GDM1 (cell line): ENCODE results near the gene RNGTT.

Experiments
- DNase-seq: peaks from one replicate; lab custom pipeline; 2025; lab: John Stamatoyannopoulos, UW

Gene RNGTT

DNA sequence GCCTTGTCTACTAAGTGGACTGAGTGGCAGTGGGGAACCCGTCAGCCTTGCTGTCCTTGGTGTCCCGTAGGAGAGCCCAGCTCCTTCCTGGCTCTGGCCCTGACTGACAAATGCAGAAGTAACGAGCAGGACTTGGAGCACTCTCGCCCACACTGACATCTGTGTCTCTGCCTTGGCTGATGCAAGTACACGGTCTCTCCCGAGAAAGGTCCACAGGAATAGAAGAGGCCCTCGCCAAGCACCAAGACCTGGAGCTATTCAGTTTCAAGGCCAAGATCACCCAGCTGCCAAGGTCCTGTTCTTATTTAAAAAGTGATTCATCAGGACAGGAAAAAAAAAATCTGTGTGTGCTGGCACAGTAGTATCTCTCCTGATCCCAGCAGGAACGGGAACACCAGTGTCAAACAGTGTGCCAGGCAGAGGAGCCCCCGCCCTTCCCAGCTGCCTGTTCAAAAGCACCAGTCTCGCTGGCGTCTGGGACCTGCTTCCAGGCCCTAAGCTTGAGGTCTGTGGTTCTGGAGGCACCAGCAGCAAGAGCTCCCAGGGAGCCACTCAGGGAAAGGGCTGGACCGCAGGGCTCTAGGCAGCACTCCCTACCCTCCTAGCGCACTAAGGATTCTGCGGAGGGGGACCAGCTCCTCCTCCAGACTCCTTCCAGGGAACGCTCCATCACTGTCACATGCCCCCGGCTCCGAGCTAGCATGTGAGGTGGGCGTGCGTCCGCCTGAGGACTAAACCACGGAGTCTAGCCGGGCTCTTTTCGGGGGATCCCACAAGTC, 376.9 kb downstream of the RNGTT start:
- DNase-seq: no peak

DNA sequence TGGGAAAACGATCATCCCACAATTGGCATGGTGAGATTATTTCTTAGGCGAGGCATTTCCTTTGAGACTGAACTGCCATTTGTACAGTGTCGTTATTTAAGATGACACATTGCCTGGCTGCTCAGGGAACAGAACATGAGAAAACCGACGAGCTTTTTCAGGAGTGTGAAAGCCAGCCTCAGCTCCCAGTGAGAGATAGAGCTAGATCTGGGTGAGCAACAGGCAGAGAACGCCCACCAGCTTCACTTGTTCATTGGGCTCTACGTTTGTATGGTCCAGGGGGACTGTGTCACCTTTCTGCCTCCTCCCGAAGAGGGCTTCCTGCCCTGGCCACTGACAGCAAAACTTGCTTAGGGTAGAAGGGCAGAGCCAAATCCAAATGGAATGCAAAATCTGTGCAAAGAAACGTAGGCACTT, 378.1 kb downstream of the RNGTT start:
- DNase-seq: no peak

DNA sequence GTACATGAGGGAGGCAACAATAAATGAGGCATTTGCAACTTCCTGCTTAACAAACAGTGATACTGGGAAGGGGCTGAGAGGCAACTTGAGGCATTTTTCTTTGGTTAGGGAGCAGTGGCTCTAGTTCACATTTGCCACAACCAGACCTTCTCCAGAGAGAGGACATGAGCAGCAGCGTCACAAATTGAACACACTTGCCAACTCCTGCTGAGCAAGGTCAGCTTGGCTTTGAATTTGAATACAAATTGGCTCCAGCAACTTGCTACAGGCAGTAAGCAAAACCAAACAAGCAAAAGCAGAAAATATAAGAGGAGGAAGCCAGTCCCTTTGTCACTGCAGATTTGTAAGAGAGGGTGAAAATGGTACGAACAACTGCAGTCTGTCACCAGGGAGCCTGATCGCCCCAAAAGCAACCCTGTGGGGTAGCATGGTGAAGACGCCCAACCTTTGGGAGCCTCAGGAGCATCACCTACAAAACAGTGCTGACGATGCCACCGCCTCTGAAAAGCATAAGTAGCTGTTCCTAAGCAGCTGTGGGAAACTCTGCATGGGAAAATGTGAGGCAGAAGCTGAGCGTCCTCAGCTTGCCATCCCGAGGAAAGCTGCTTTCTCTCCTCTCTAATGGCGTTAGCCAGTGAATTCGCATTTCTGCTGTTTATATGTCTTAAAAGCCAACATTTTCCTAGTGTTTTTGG, 378.7 kb downstream of the RNGTT start:
- DNase-seq: no peak

DNA sequence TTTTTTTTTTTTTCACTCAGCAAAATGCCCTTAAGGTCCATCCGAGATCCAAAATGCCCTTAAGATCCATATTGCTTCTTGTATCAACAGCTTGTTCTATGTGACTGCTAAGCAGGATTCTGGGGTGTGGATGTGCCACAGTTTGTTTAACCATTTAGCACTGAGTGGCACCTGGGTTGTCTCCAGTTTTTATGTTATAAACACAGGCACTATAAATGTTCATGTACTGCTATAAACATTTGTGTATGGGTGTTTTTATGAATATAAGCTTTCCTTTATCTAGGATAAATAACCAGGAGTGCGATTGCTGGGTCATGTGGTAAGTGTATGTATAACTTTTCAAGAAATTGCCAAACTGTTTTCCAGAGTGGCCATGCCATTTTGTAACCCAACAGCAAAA, 386.0 kb downstream of the RNGTT start:
- no peak for DNase-seq

DNA sequence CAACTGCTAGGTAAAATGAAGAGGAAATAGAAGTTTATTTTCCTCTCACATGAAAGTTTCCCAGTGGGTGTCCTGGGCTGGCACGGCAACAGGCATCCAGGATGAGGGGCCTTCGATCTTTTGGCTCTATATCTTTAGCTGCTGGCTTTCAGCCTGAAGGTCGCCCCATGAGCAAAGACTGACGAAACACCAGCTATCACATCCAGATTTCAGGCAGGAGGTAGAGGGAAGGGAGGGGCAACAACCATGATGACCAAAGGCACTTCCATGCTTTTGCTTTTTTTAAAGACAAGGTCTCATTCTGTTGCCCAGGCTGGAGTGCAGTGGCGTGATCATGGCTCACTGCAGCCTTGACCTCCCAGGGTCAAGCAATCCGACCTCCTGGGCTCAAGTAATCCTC, 387.9 kb downstream of the RNGTT start:
- DNase-seq: no peak

DNA sequence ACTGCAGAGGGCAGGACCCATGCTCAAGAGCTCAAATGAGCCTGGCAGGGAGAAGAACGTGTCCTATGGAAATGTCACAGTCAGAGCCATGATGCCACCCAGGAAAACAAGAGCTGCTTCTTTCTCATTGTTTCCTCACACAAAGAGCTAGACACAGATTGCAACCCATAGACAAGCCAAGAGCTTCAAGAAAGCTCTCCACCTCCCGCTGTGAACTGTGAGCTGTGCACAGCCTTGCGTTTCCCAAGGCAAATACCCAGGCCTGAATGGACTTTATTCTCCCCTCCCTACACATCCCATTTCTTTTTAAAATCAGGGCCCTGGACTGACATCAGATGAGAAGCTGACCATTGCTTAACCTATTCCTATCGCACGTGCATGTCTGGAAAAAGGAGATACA, 388.8 kb downstream of the RNGTT start:
- no peak for DNase-seq

DNA sequence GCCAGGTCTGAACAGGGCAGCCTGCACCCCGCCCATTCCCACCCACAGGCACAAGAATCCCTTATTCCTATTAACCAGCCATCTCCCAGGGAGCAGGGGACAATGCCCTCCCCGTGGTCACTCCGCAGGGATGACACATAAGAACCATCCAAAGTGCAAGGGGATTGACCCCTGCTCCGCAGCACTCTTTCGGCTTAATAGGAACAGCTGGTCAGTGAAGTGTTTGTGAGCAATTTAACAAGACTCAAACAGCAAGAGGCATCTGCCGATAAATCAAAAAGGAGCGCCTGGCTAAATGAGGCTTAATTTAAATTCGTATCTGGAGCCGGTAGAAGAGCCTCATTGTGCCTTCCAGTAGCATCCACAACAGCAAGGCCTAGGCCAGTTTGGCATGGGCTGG, 389.4 kb downstream of the RNGTT start:
- no peak for DNase-seq

DNA sequence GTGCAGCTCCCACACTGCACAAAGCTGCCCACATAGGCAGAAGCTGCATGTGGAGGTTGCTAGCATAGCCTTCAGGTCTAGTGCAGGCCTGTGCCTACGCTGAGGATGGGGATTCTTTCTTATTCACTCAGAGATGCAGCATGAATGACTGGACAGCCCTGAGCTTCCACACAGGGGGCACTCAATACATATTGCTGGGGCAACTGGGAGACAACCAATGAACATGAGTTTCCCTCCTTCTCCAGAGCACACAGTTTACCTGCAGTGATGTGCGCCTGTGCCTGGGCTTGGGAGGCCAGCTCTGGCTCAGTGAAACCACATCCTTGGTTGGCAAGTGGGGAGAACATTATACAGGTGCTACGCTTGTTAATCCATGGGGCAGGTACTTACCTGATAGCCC, 389.9 kb downstream of the RNGTT start:
- no peak for DNase-seq

DNA sequence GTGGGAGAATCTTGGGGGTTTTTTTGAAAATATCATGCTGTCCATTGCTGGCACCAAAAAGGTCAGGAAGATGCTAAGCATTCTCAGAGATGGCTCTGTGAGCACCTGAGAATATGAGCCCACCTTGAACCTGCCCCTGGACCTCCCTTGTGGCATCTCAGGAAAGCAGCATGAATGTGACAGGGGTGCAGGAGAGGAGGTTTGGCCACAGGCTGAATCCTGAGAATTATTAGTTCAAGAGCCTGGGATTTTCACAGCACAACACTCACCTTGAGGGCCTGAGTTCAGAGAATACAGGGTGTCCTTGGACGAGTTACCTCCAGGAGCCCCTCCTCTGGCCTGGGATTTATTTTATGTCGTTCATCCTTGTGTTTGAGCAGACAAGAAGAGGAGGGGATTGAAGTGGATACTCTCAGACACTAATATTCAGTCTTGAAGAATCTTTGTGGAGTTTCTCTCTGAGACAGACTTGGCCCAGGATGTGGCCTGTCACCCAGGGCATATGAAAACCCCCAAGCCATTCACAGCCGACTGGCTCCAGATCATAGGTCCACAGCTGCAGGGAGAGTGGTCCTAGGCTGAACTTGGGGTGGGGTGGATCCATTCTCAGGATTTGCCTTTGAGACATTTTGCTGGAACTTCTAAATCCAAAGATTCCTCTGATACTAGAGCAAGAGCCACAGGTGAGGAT, 390.8 kb downstream of the RNGTT start:
- no peak for DNase-seq

DNA sequence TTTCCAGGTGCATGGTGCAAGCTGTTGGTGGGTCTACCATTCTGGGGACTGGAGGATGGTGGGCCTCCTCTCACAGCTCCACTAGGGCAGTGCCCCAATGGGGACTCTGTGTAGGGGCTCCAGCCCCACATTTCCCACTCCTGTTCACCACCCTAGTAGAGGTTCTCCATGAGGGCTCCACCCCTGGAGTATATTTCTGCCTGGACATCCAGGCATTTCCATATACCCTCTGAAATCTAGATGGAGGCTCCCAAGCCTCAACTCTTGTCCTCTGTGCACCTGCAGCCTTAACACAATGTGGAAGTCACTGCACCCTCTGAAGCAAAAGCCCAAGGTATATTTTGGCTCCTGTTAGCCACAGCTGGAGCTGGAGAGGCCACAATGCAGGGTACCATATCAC, 393.5 kb downstream of the RNGTT start:
- no peak for DNase-seq

DNA sequence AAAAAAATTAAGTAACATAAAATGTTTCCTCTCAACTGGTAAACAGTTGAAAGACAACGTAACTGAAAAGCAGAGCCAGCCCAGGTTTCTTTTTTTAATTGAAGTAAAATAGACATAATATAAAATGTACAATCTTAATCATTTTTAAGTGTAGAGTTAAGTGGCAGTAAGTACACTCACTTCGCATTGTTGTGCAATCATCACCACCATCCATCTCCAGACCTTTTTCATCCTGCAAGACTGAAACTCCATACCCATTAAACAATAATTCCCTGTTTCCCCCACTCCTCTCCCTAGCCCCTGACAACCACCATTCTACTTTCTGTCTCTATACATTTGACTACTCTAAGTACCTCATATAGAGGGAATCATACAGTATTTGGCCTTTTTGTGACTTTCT, 395.7 kb downstream of the RNGTT start:
- DNase-seq: no peak

DNA sequence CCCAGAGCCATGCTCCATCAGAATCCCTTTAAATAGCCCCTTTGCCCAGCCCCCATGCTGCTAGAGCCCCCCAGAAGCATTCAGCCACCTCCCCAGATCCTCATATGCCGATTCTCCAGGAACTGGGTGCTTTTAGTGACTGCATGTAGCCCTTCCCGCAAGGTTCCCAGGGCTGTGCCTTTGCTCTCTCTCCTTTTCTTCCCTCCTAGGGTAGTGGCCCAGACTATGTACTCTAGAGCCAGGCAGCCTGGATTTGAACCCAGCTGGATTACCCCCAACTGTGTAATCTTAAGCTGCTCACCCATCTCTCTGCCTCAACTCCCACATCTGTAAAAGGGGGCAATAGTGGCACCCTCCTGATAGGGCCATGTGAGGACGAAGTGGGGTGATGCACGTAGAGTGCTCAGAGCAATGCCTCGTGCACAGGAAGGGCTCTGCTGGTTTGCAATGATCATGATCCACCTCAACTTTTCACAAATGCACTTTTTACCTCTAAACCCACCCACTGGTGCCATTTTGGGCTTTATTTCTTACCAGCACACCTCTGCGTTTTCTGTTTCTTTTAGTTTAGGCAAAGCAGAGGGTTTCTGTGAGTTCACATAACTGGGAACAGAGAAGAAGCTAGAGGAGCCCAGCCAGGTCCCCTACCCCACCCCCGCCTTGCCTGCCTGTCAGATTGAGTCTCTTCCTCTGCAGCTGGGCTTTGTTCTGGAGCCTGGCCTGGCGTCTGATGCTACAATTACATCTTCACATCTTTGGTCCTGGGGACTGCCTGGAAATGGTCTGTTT, 396.5 kb downstream of the RNGTT start:
- DNase-seq: no peak

DNA sequence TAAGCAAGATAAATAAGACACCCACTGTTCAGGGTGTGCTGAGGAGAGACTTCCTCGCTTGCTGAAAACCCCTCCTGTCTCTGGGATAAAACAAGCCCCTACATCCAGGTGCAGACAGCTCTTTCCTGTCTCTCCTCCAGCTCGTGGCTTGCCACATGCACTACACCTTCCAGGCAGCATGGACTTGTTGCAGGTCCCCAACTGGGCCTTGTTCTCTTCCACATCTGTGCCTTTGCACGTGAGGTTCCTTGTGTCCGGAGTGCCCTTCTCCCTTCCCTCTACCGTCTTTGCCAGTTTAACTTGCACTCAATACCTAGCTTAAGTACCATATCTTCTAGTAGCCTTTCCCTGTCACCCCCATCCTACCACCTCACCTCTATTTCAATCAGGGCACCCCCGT, 397.6 kb downstream of the RNGTT start:
- DNase-seq: no peak

DNA sequence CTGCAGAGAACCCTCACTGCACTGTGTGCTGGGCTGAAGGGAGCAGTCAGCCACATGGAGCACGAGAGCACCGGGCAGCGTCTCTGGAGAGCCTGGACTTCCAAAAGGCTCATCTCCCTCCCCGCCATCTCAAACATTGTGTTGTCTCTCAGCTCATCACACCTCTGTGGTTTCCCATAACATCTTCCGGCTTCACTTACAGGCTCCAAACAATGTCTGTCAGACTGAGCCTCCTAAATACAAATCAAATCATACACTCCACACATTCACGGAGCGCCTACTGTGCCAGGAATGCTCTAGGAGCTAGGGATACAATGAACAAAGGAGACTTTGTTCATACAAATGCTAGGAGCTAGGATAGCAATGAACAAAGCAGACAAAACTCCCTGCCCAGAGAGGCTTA, 398.0 kb downstream of the RNGTT start:
- no peak for DNase-seq

DNA sequence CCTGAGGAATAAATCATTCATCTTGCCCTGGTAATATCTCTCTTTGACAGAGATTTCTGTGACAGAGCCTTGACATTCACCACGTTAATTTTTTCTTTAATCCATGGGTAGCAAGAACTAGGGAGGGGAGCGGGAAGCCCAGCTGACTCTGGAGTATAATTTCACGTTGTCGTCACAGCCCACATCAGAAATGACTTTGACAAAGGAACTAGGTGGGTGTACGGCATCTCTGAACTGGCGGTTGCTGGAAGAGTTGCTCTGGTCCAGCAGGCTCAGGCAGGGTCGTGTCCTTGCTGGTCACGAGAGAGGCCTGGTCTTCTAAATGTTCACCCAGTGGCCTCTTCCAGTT, 400.2 kb downstream of the RNGTT start:
- no peak for DNase-seq

DNA sequence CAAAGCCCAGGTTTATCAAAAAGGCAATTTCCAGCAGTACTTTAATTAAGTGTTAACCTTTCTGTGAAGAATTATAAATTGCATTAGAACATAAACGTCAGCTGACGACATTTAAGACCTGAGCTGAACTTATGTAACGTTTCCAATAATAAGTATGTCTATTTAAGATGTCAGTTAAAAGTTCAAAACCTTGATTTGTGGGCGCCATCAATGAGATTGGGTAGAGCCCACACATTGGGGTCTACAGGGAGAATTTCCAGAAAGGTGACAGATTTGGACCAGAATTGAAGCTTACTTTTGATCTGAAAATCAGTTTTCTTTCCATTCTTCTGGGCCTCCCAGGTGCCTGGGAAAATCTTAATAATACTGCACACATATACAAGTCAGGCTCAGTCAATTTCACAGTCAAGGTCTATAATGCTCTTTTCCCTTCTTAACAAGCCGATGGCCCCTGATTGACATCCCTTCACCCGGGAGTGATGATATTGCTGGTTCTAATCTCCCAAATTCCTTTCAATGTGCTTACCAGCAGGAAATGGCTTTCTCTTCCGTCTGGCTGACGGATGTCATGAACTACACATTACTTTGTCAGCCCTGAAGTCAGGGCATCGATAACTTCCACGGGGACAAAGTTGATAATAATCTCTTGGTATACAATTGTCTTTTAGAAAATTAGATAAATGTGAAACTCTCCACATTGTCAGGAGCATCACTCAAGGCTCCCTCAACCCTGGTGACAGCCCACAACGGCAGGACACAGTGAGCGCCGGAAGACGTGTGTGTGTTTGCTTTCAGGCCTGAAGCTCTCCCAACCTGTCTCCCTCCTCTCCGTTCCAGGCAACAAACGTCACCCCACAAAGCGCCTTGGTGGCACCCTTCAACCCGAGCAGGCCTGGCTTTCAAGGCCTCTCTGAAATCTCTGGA, 400.8 kb downstream of the RNGTT start:
- DNase-seq: no peak

DNA sequence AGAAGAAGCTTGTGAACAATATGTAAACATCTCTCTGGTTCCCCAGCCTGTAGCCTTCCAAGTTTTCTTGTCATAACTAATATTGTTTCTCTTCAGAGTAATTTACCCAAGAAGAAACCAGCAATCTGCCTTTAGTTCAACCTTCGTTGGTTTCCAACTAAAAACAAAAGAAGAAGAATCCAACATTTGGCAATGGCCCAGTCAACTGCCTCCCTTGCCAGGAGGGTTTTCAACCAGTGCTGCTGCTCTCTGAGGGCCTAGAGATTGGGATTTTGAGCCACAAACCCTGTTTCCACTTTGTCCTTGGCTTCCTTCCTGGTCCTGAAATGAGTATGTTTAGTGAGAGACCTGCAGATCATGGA, 401.5 kb downstream of the RNGTT start:
- DNase-seq: no peak

DNA sequence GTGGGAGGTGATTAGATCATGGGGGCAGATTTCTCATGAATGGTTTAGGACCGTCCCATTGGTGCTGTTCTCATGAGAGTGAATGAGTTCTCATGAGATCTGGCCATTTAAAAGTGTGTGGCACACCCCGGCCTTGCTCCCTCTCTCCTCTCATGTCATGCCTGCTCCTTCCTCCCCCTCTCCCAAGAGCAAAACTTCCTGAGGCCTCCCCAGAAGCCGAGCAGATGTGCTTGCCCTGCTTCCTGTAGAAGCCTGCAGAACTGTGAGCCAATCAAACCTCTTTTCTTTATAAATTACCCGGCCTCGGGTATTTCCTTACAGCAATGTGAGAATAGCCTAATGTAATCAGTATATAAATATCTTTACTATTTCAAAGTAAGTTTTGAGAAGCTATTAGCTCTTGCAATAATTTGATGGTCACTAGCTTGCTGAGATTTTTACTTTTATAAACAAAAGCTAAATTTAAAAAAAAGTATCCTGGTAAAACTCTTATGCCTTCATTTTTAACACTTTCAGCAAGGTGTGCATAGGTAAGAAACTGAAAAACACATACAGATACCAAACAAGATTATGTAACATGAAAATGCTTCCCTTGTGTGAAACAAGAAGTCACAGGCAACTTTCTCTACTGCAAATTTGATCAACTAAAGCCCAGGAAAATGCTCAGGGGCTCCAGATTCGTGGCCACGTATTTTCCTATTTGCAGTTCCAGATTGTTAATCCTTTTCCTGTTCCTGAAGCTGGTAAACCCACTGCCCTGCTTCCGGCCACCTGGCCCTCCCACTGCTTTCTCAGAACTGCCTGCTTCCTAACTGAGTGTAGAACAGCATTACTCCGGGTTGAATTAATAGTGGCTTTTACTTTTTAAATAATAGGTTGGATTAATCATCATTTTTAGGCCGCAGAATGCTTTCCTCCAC, 402.1 kb downstream of the RNGTT start:
- DNase-seq: no peak
